K562 treated with DMSO at 1 percent for 12 hours (cell line): ENCODE data around the gene RAMAC. TPM values are rescaled to one million over a fixed set of nuclear protein-coding genes. Genes with fewer than 3 reads are reported as not detected.

Experiments
- total RNA-seq: library from RNA; unstranded; fragments of 300-600 nt; gene quantifications from 2 replicates; pipeline ENCODE4 v1.2.3, GENCODE V29; 2022; ENCODE audit not compliant: insufficient read depth

RAMAC gene
- total RNA-seq = 28.4 and 47.1 TPM in 2 replicates

DNA sequence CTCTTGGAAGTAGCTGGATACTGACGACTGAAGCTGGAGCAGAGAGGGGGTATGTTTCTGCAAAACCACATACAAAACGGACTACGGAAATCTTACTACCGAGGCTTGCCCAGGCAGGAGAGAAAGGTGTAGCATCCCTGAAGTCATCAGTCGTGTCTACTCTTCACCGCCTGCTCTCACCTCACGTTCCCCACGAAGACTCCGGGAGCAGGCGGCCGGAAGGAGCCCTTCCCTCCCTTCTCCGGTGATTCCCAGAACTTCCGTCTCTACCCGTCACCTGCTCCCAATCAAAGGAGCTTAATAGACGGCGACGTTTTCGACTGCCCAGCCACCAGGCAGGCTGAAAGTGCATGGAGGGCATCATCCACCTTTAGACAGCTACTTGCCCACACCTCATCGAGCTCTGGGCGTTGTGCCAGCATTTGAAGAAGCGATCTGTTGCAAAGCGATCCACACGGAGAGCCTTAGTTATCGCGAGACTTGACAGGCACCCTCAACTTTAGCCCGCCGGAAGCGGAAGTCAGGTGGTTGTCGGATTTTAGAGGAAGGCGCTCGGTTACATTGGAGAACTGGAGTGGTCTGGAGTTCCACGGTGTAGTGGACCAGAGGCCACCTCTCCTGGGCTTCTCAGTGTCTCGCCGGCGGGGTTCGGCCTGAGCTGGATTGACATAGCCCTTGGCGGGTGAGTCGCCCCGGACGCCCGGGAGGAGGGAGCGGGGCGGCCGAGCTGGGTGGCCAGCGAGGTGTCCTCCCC, at the start of gene RAMAC:
Gene RAMAC (plus strand): TSS at position 523 of the 754 bp plus-strand sequence. CDS start 2,809 bp downstream, outside the sequence.

GRCh38 chr15:82952158-82953081, 33.6 kb upstream of the RAMAC start, which contains the start of gene HOMER2:
HOMER2 (minus strand) TSS chr15:82952720; CDS start chr15:82952535, 185 bp downstream.

DNA sequence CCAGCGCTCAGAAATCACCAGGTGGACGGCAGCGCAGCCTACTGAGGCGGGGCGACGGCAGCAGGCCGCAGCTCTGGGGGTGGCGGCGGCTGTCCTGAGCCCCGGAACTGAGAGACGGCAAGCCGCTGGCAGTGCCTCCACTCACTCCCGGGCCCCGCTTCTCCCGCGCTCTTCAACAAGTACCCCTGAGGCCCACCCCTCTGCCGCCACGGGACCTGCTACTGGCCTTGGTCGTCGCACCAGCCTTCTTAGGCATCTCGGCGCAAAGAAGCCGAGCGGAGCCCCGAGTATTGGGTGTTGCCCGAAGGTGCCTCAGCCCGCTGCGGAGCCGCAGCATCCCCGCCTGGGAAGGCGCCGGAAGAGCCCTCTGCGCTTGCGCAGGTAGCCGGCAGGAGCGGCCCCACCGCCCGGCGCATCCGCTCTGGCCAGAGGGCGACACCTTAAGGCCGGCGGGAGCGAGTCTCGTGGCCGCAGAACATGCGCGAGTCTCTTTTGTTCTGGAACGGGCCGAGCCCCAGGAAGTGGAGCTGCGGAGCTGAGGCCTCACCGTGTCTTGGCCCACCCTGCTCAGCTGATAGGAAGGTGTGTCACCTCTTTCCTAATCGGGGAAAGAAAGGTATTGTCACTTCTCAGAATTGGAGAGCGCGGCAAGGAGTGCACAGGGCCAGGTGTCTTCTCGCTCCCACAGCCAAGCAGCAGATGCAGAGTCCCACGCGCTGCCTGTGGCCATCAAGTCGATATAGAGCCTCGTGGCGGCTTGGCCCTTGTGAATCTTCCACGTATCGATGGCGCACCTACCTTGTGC, 25.5 kb downstream of the RAMAC start, which contains the start of gene C15orf40:
Gene C15orf40 (minus strand): TSS at position 369 of the 805 bp plus-strand sequence. CDS start 32 bp downstream, at position 337.

Other genes starting within 250 kb of the RAMAC start
- gene FSD2, start 180.1 kb upstream of the RAMAC start, total RNA-seq = not detected in 2 replicates
- 3.3 and 8.9 TPM in 2 replicates for gene WHAMM, start 176.6 kb upstream of the RAMAC start, total RNA-seq
- not detected in 2 replicates for gene HOMER2, start 33.5 kb upstream of the RAMAC start, total RNA-seq
- 12.4 and 30.6 TPM in 2 replicates for gene C15orf40, start 25.4 kb downstream of the RAMAC start, total RNA-seq
- gene BTBD1, start 81.0 kb downstream of the RAMAC start, total RNA-seq = 27.9 and 69.7 TPM in 2 replicates
- 14.8 and 17.3 TPM in 2 replicates for gene TM6SF1, start 121.4 kb downstream of the RAMAC start, total RNA-seq
- 14.2 and 18.0 TPM in 2 replicates for gene HDGFL3, start 221.6 kb downstream of the RAMAC start, total RNA-seq